ENCODE results near the gene RETN. TPM values are rescaled to one million over a fixed set of nuclear protein-coding genes. Genes with fewer than 3 reads are reported as not detected.

Gene RETN
- total RNA-seq, 1 donor from 2014 or later, result not detected

DNA sequence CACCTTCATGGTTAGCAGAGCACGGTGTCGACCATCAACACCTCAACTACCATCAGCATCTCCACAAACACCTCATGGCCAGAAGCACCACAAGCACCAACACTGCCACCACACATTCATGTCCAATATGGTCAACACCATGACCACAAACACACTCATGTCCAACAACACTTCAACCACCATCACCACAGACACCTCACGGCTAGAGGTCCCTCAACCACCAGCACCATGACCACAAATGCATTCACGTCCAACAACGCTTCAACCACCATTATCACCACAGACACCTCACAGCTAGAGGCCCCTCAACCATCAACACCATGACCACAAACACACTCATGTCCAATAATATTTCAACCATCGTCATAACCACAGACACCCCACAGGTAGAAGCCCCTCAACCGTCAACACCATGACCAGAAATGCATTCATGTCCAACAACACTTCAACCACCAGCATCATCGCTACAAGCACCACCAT is 22.0 kb downstream of the RETN start:
- Mint-ChIP-seq H3K27ac (ENCODE audit: unreplicated experiment) (no peak overlapping the region), H3K4me1 (ENCODE audit: low read depth, unreplicated experiment) (no peaks in the 10 kb centered on the region), H3K9me3 (ENCODE audit: unreplicated experiment) (peaks cover 2% of the 10 kb centered on the region), H3K27me3 (ENCODE audit: unreplicated experiment) (peaks cover 2% of the 10 kb centered on the region), H3K36me3 (ENCODE audit: unreplicated experiment) (no peaks in the 10 kb centered on the region), H3K4me3 (ENCODE audit: unreplicated experiment) (no peak overlapping the region)
- no peak for DNase-seq
- no peak for TF ChIP-seq CTCF (IDR thresholded peaks at IDR 0.05; ENCODE audit: partially characterized antibody, unreplicated experiment)

GRCh38 chr19:7691497-7691896 is 22.6 kb downstream of the RETN start:
- TF ChIP-seq CTCF (IDR thresholded peaks at IDR 0.05; ENCODE audit: partially characterized antibody, unreplicated experiment), result no peak
- DNase-seq, result no peak
- Mint-ChIP-seq H3K4me3 (ENCODE audit: unreplicated experiment) (no peak overlapping the region), H3K36me3 (ENCODE audit: unreplicated experiment) (no peaks in the 10 kb centered on the region), H3K27me3 (ENCODE audit: unreplicated experiment) (no peaks in the 10 kb centered on the region), H3K4me1 (ENCODE audit: low read depth, unreplicated experiment) (peaks cover under 1% of the 10 kb centered on the region), H3K27ac (ENCODE audit: unreplicated experiment) (no peak overlapping the region), H3K9me3 (ENCODE audit: unreplicated experiment) (peaks cover 2% of the 10 kb centered on the region)

DNA sequence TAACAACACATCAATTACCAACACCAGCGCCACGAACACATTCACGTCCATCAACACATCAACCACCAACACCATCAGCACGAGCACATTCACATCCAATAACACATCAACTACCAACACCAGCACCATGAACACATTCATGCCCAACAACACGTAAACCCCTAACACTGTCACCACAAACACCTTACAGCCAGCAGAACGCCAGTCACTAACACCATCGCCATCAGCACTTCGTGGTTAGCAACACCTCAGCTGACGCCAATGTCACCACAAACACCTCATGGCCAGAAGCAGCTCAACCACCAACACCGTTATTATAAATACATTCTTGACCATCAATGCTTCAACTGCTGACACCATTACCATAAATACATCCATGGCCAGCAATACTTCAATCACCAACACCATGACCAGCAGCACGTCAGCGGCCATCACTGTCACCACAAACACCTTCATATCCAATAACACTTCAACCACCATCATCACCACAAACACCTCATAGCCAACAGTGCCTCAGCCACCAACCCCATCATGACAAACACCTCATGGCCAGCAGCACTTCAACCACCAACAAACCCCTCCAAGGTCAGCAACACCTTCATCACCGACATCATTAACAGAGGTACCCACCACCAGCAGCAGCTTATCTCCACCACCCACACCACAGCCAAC is 23.7 kb downstream of the RETN start:
- DNase-seq, result no peak
- TF ChIP-seq CTCF (IDR thresholded peaks at IDR 0.05; ENCODE audit: partially characterized antibody, unreplicated experiment), result no peak
- Mint-ChIP-seq H3K4me1 (ENCODE audit: low read depth, unreplicated experiment) (peaks cover 2% of the 10 kb centered on the region), H3K4me3 (ENCODE audit: unreplicated experiment) (no peak overlapping the region), H3K27me3 (ENCODE audit: unreplicated experiment) (no peaks in the 10 kb centered on the region), H3K27ac (ENCODE audit: unreplicated experiment) (no peak overlapping the region), H3K9me3 (ENCODE audit: unreplicated experiment) (no peaks in the 10 kb centered on the region), H3K36me3 (ENCODE audit: unreplicated experiment) (no peaks in the 10 kb centered on the region)

GRCh38 chr19:7694499-7694898 is 25.6 kb downstream of the RETN start:
- no peak overlapping the region for H3K4me3 Mint-ChIP-seq (ENCODE audit: unreplicated experiment)
- H3K27me3 Mint-ChIP-seq (ENCODE audit: unreplicated experiment), result peaks cover 1% of the 10 kb centered on the region
- H3K4me1 Mint-ChIP-seq (ENCODE audit: low read depth, unreplicated experiment), result peaks cover 2% of the 10 kb centered on the region

More at GRCh38 chr19:7694499-7694898, 25.6 kb downstream of the RETN start:
- DNase-seq, result no peak
- Mint-ChIP-seq H3K9me3 (ENCODE audit: unreplicated experiment) (no peaks in the 10 kb centered on the region), H3K27ac (ENCODE audit: unreplicated experiment) (no peak overlapping the region), H3K36me3 (ENCODE audit: unreplicated experiment) (no peaks in the 10 kb centered on the region)
- TF ChIP-seq CTCF (IDR thresholded peaks at IDR 0.05; ENCODE audit: partially characterized antibody, unreplicated experiment), result no peak

Data from glutamatergic neuron (in vitro differentiated cells).